HEK293 (cell line): ENCODE data around the gene B9D1.

Source experiments
- CTCF ChIA-PET: fragments of 350-600 bp; formaldehyde crosslinking; extraction: SDS; loops from one replicate; lab custom pipeline; 2021; ENCODE audit warnings: antibody characterized with exemption; lab: Yijun Ruan, JAX
- POLR2A ChIA-PET: fragments of 300-600 bp; formaldehyde crosslinking; extraction: SDS; loops from one replicate; lab custom pipeline; 2020; ENCODE audit warnings: antibody characterized with exemption, inconsistent platforms; lab: Yijun Ruan, JAX
- H3K27ac ChIP-seq: fragments of 200-500 bp; sonication (Bioruptor generic); 2 replicates; pipeline ENCODE4 v1.5.1; 2014; ENCODE audit warnings: low read depth, low read length, control low read depth, inconsistent platforms; ENCODE audit errors: extremely low read depth
- H3K36me3 ChIP-seq, 2 experiments: fragments of 200-500 bp in 1 of 2; sonication (Bioruptor generic) in 1 of 2; 1 replicate in 1 of 2; 2 replicates in 1 of 2; pipeline ENCODE4 v1.5.1; 2014 to 2017; ENCODE audit warnings: inconsistent platforms in 2 of 2, low read length in 2 of 2; ENCODE audit not compliant: control insufficient read depth in 2 of 2, insufficient read depth in 1 of 2
- H3K4me1 ChIP-seq: fragments of 200-500 bp; sonication (Bioruptor generic); 2 replicates; pipeline ENCODE4 v1.5.1; 2014; ENCODE audit warnings: mild to moderate bottlenecking, low read length, inconsistent platforms; ENCODE audit not compliant: control insufficient read depth, insufficient read depth
- H3K4me3 ChIP-seq: 2 replicates; pipeline ENCODE4 v1.5.1; 2011; ENCODE audit warnings: low read depth, mild to moderate bottlenecking, control low read depth, low read length, moderate library complexity
- H3K9me3 ChIP-seq: fragments of 200-500 bp; sonication (Bioruptor generic); 2 replicates; pipeline ENCODE4 v1.5.1; 2014; ENCODE audit warnings: low read depth, low read length, inconsistent platforms; ENCODE audit not compliant: control insufficient read depth, insufficient read depth
- FEZF1 ChIP-seq: fragments of 450-650 bp; formaldehyde crosslinking; IDR thresholded peaks from 2 replicates; pipeline ENCODE4 v1.5.1; 2016; ENCODE audit warnings: missing biosample characterization, missing genetic modification characterization
- GFI1B ChIP-seq: fragments of 450-650 bp; formaldehyde crosslinking; IDR thresholded peaks from 2 replicates; pipeline ENCODE4 v1.5.1; 2016; ENCODE audit warnings: missing biosample characterization, missing genetic modification characterization
- IKZF3 ChIP-seq: fragments of 450-650 bp; IDR thresholded peaks from 2 replicates; pipeline ENCODE4 v1.5.0; 2018; ENCODE audit warnings: missing biosample characterization, mild to moderate bottlenecking, missing genetic modification characterization, moderate library complexity
- OSR2 ChIP-seq: fragments of 450-650 bp; formaldehyde crosslinking; IDR thresholded peaks from 2 replicates; pipeline ENCODE4 v1.5.1; 2016; ENCODE audit warnings: missing biosample characterization, missing genetic modification characterization
- ZFP3 ChIP-seq: fragments of 450-650 bp; formaldehyde crosslinking; IDR thresholded peaks from 2 replicates; pipeline ENCODE4 v1.5.1; 2016; ENCODE audit warnings: low read depth, missing biosample characterization, missing genetic modification characterization
- ZFP69B ChIP-seq: fragments of 450-650 bp; formaldehyde crosslinking; IDR thresholded peaks from 2 replicates; pipeline ENCODE4 v1.5.1; 2016; ENCODE audit warnings: missing biosample characterization, missing genetic modification characterization
- ZNF175 ChIP-seq: fragments of 450-650 bp; formaldehyde crosslinking; IDR thresholded peaks from 2 replicates; pipeline ENCODE4 v1.5.1; 2016; ENCODE audit warnings: missing biosample characterization, missing genetic modification characterization
- ZNF221 ChIP-seq: fragments of 450-650 bp; formaldehyde crosslinking; IDR thresholded peaks from 2 replicates; pipeline ENCODE4 v1.5.1; 2017; ENCODE audit warnings: missing biosample characterization, missing genetic modification characterization, borderline replicate concordance
- ZNF274 ChIP-seq, 2 experiments: fragments of 200-500 bp in 1 of 2; fragments of 450-650 bp in 1 of 2; sonication (Bioruptor generic) in 1 of 2; formaldehyde crosslinking in 1 of 2; IDR thresholded peaks; 2 replicates each; pipeline versions ENCODE4 v1.5.1 to v1.6.1; 2014 to 2016; ENCODE audit warnings: borderline replicate concordance in 1 of 2, inconsistent platforms in 1 of 2, low read length in 1 of 2, missing biosample characterization in 1 of 2, missing genetic modification characterization in 1 of 2
- ZNF335 ChIP-seq: fragments of 450-650 bp; formaldehyde crosslinking; conservative IDR thresholded peaks from 2 replicates; pipeline ENCODE4 v1.5.1; 2016; ENCODE audit warnings: missing biosample characterization, missing genetic modification characterization
- ZNF341 ChIP-seq: fragments of 450-650 bp; formaldehyde crosslinking; IDR thresholded peaks from 2 replicates; pipeline ENCODE4; 2016; ENCODE audit warnings: low read depth, missing biosample characterization, missing genetic modification characterization
- ZNF394 ChIP-seq: fragments of 450-650 bp; formaldehyde crosslinking; IDR thresholded peaks from 2 replicates; pipeline ENCODE4 v1.5.1; 2016; ENCODE audit warnings: missing biosample characterization, missing genetic modification characterization, mild to moderate bottlenecking, moderate library complexity, borderline replicate concordance
- ZNF510 ChIP-seq: fragments of 450-650 bp; formaldehyde crosslinking; IDR thresholded peaks from 2 replicates; pipeline ENCODE4 v1.5.1; 2018; ENCODE audit warnings: mild to moderate bottlenecking, missing genetic modification characterization, missing biosample characterization; ENCODE audit not compliant: insufficient replicate concordance
- ZNF530 ChIP-seq: fragments of 450-650 bp; formaldehyde crosslinking; IDR thresholded peaks from 2 replicates; pipeline ENCODE4 v1.5.1; 2016; ENCODE audit warnings: low read depth, missing biosample characterization, missing genetic modification characterization
- ZNF549 ChIP-seq: fragments of 450-650 bp; IDR thresholded peaks from 2 replicates; pipeline ENCODE4 v1.5.1; 2018; ENCODE audit warnings: missing biosample characterization, missing genetic modification characterization, mild to moderate bottlenecking, inconsistent platforms, moderate library complexity
- ZNF558 ChIP-seq: fragments of 450-650 bp; formaldehyde crosslinking; IDR thresholded peaks from 2 replicates; pipeline ENCODE4 v1.5.1; 2016; ENCODE audit warnings: missing biosample characterization, missing genetic modification characterization
- ZNF560 ChIP-seq: fragments of 450-650 bp; formaldehyde crosslinking; IDR thresholded peaks from 2 replicates; pipeline ENCODE4 v1.5.1; 2017; ENCODE audit warnings: missing biosample characterization, missing genetic modification characterization, borderline replicate concordance
- ZNF571 ChIP-seq: fragments of 450-650 bp; formaldehyde crosslinking; IDR thresholded peaks from 2 replicates; pipeline ENCODE4 v1.5.0; 2017; ENCODE audit warnings: missing biosample characterization, missing genetic modification characterization
- ZNF791 ChIP-seq: fragments of 450-650 bp; formaldehyde crosslinking; IDR thresholded peaks from 2 replicates; pipeline ENCODE4 v1.5.1; 2016; ENCODE audit warnings: missing biosample characterization, missing genetic modification characterization
- ZNF792 ChIP-seq: fragments of 450-650 bp; formaldehyde crosslinking; IDR thresholded peaks from 2 replicates; pipeline ENCODE4 v1.5.1; 2016; ENCODE audit warnings: missing biosample characterization, missing genetic modification characterization
- ZNF843 ChIP-seq: fragments of 450-650 bp; formaldehyde crosslinking; IDR thresholded peaks from 2 replicates; pipeline ENCODE4 v1.5.1; 2016; ENCODE audit warnings: missing biosample characterization, missing genetic modification characterization
- ZSCAN30 ChIP-seq: fragments of 450-650 bp; IDR thresholded peaks from 2 replicates; pipeline ENCODE4 v1.5.1; 2018; ENCODE audit warnings: missing biosample characterization, mild to moderate bottlenecking, missing genetic modification characterization, moderate library complexity
- ZXDB ChIP-seq: fragments of 450-650 bp; formaldehyde crosslinking; IDR thresholded peaks from 2 replicates; pipeline ENCODE4 v1.5.1; 2016; ENCODE audit warnings: missing biosample characterization, missing genetic modification characterization
- TF ChIP-seq, protein P1 (sequence below): fragments of 450-650 bp; formaldehyde crosslinking; IDR thresholded peaks from 2 replicates; pipeline ENCODE4 v1.5.1; 2016; ENCODE audit warnings: missing biosample characterization, missing genetic modification characterization
- TF ChIP-seq, protein P2 (sequence below): fragments of 450-650 bp; formaldehyde crosslinking; IDR thresholded peaks from 2 replicates; pipeline ENCODE4 v1.5.1; 2016; ENCODE audit warnings: missing biosample characterization, missing genetic modification characterization
- TF ChIP-seq, protein P3 (sequence below): fragments of 450-650 bp; formaldehyde crosslinking; IDR thresholded peaks from 2 replicates; pipeline ENCODE4 v1.5.1; 2016; ENCODE audit warnings: missing biosample characterization, missing genetic modification characterization
- TF ChIP-seq, protein P4 (sequence below): fragments of 450-650 bp; formaldehyde crosslinking; IDR thresholded peaks from 2 replicates; pipeline ENCODE4 v1.5.1; 2016; ENCODE audit warnings: missing biosample characterization, missing genetic modification characterization

Gene B9D1

DNA sequence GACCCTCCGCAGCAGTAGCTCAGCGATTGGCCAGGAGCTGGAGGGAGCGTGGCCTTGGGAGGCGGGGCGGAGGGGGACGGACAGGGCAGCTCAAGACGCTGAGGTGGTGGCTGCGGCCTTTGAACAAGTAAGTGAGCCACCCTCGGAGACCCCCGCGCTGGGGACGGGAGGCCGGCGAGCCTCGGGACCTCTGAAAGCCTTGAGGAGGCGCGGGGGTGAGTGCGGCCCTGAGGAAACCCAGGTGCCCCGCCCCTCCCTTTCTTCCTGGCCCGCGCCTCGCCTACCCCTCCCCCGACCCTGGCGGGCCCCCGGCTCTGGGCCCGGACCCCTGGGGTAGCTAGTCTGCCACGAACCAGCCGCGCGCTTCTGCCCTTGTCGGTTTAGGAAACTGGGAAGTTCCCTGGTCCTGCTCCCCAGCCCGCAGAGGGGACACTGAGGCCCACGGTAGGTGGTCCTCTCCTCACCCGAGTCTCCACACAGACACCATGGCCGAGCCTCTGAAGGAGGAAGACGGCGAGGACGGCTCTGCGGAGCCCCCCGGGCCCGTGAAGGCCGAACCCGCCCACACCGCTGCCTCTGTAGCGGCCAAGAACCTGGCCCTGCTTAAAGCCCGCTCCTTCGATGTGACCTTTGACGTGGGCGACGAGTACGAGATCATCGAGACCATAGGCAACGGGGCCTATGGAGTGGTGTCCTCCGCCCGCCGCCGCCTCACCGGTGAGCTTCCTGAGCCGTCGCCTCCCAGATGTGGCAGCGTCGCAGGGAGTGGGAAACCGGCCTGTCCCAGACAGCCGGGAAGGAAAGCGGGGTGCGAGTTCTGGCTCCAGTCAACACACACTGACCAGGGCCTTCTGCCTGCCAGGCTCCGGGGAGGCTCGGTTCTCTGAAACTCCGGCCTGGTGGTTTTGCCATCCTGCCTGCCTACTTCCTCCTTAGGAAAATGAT, 16.2 kb upstream of the B9D1 start, which contains the start of gene MAPK7:
Gene MAPK7 (plus strand): TSS at position 83 of the 945 bp plus-strand sequence. CDS start 403 bp downstream, at position 486.
- Histone ChIP-seq H3K4me1 (peaks cover 8% of the 10 kb centered on the region), H3K27ac (peak within 1 kb of the TSS; percentile 72), H3K4me3 (peak within 1 kb of the TSS; percentile 80), H3K9me3 (no peaks in the 10 kb centered on the region), H3K36me3 (peaks cover 18 to 46% of the 10 kb centered on the region in 2 experiments; a peak in 2 of 3 replicates)
- CTCF ChIA-PET, result interaction anchor here (0.6 to 3.9 kb wide), 5 partner anchors 13 to 427 kb away, joined by 4 to 33 read pairs (median 7); partner anchors contain the start of gene B9D1
- POLR2A ChIA-PET, result interaction anchor here (0.6 to 2.5 kb wide), 29 partner anchors 9 to 777 kb away, joined by 3 to 57 read pairs (median 4); partner anchors contain the start of genes ALDH3A2, B9D1, MFAP4 and RNF112
- TF ChIP-seq ZNF843 (tag by site-specific recombination) (no peak), ZNF335 (tag by site-specific recombination) (peak; percentile 74; the same call in 1 of the 2 replicates), ZFP69B (tag by site-specific recombination) (peak; percentile 62; the same call in 1 of the 2 replicates), ZNF394 (no peak), ZNF549 (tag by site-specific recombination) (no peak), ZFP3 (tag by site-specific recombination) (no peak), ZNF560 (tag by site-specific recombination) (no peak), ZNF274 (IDR thresholded peaks at IDR 0.05; ENCODE audit: low read length) (no peak), ZNF274 (tag by site-specific recombination; IDR thresholded peaks at IDR 0.05; ENCODE audit: borderline replicate concordance) (no peak), ZNF791 (tag by site-specific recombination) (no peak), ZNF221 (tag by site-specific recombination) (no peak), ZXDB (no peak), ZNF530 (tag by site-specific recombination) (no peak), IKZF3 (tag by site-specific recombination) (no peak), ZNF571 (no peak), GFI1B (tag by site-specific recombination) (no peak), ZNF510 (tag by site-specific recombination) (no peak), ZSCAN30 (tag by site-specific recombination) (0 out of 2 replicates have a peak, but pooled peaks have one; percentile 12), ZNF175 (no peak), OSR2 (tag by site-specific recombination) (no peak), ZNF792 (no peak), ZNF341 (tag by site-specific recombination) (peak; percentile 3), ZNF558 (tag by site-specific recombination) (no peak), FEZF1 (peak; percentile 4)
- TF ChIP-seq, protein P1, sequence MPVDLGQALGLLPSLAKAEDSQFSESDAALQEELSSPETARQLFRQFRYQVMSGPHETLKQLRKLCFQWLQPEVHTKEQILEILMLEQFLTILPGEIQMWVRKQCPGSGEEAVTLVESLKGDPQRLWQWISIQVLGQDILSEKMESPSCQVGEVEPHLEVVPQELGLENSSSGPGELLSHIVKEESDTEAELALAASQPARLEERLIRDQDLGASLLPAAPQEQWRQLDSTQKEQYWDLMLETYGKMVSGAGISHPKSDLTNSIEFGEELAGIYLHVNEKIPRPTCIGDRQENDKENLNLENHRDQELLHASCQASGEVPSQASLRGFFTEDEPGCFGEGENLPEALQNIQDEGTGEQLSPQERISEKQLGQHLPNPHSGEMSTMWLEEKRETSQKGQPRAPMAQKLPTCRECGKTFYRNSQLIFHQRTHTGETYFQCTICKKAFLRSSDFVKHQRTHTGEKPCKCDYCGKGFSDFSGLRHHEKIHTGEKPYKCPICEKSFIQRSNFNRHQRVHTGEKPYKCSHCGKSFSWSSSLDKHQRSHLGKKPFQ, result no peak
- TF ChIP-seq, protein P2, sequence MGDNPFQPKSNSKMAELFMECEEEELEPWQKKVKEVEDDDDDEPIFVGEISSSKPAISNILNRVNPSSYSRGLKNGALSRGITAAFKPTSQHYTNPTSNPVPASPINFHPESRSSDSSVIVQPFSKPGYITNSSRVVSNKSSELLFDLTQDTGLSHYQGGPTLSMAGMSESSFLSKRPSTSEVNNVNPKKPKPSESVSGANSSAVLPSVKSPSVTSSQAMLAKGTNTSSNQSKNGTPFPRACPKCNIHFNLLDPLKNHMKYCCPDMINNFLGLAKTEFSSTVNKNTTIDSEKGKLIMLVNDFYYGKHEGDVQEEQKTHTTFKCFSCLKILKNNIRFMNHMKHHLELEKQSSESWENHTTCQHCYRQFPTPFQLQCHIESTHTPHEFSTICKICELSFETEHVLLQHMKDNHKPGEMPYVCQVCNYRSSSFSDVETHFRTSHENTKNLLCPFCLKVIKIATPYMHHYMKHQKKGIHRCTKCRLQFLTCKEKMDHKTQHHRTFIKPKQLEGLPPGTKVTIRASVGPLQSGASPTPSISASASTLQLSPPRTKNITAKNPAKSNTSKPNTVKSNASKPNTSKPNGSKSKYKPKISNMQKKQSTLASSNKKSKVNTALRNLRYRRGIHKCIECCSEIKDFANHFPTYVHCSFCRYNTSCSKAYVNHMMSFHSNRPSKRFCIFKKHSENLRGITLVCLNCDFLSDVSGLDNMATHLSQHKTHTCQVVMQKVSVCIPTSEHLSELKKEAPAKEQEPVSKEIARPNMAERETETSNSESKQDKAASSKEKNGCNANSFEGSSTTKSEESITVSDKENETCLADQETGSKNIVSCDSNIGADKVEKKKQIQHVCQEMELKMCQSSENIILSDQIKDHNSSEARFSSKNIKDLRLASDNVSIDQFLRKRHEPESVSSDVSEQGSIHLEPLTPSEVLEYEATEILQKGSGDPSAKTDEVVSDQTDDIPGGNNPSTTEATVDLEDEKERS (tag by site-specific recombination), result no peak
- TF ChIP-seq, protein P3, sequence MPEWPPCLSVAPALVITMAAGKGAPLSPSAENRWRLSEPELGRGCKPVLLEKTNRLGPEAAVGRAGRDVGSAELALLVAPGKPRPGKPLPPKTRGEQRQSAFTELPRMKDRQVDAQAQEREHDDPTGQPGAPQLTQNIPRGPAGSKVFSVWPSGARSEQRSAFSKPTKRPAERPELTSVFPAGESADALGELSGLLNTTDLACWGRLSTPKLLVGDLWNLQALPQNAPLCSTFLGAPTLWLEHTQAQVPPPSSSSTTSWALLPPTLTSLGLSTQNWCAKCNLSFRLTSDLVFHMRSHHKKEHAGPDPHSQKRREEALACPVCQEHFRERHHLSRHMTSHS (tag by site-specific recombination), result no peak
- TF ChIP-seq, protein P4, sequence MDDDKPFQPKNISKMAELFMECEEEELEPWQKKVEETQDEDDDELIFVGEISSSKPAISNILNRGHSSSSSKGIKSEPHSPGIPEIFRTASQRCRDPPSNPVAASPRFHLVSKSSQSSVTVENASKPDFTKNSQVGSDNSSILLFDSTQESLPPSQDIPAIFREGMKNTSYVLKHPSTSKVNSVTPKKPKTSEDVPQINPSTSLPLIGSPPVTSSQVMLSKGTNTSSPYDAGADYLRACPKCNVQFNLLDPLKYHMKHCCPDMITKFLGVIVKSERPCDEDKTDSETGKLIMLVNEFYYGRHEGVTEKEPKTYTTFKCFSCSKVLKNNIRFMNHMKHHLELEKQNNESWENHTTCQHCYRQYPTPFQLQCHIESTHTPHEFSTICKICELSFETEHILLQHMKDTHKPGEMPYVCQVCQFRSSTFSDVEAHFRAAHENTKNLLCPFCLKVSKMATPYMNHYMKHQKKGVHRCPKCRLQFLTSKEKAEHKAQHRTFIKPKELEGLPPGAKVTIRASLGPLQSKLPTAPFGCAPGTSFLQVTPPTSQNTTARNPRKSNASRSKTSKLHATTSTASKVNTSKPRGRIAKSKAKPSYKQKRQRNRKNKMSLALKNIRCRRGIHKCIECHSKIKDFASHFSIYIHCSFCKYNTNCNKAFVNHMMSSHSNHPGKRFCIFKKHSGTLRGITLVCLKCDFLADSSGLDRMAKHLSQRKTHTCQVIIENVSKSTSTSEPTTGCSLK (tag by site-specific recombination), result no peak
